Activated CD4-positive, alpha-beta T cell treated with anti-CD3 and anti-CD28 coated beads for 36 hours (primary cell): ENCODE results near the gene CD9. TPM values are rescaled to one million over a fixed set of nuclear protein-coding genes. Genes with fewer than 3 reads are reported as not detected.

ENCODE experiments used
- ATAC-seq: fragments of 200-7000 bp; cut with Tn5 transposase; one replicate; pipeline ENCODE4 v1.10.0; 2021; ENCODE audit warnings: mild to moderate bottlenecking, moderate library complexity
- CTCF ChIA-PET: fragments of 350-600 bp; sonication (Branson Sonifier 250); formaldehyde crosslinking; loops from one replicate; lab custom pipeline; 2021; ENCODE audit warnings: antibody characterized with exemption; lab: Charles Lee
- POLR2A ChIA-PET: fragments of 350-600 bp; sonication (Branson Sonifier 250); formaldehyde crosslinking; loops from one replicate; lab custom pipeline; 2021; ENCODE audit warnings: antibody characterized with exemption, inconsistent platforms; lab: Charles Lee
- DNase-seq: peaks from one replicate; pipeline ENCODE4 v3.0.0-alpha.2; 2020
- H3K27ac Mint-ChIP-seq: one replicate; pipeline ENCODE4 v1.8.0; 2021; ENCODE audit warnings: mixed read lengths
- H3K27me3 Mint-ChIP-seq: one replicate; pipeline ENCODE4 v1.8.0; 2021; ENCODE audit warnings: mixed read lengths
- H3K36me3 Mint-ChIP-seq: one replicate; pipeline ENCODE4 v1.8.0; 2021; ENCODE audit warnings: low read depth, mixed read lengths
- H3K4me1 Mint-ChIP-seq: one replicate; pipeline ENCODE4 v1.8.0; 2021; ENCODE audit warnings: mixed read lengths
- H3K4me3 Mint-ChIP-seq: one replicate; pipeline ENCODE4 v1.8.0; 2021; ENCODE audit warnings: mild to moderate bottlenecking, moderate library complexity, mixed read lengths
- H3K9me3 Mint-ChIP-seq: one replicate; pipeline ENCODE4 v1.8.0; 2021; ENCODE audit warnings: low read depth, mixed read lengths
- intact Hi-C, 2 experiments: fragments of 100-400 bp; cut with DNase I in 1 of 2; cut with micrococcal nuclease in 1 of 2; formaldehyde crosslinking; loops; one replicate each; pipeline versions ENCODE4 v1.14.2 to v1.15.1; 2022 to 2024; cut with DNase I, micrococcal nuclease
- total RNA-seq, 2 experiments: library from RNA; stranded (reverse); gene quantifications; one replicate each; pipeline ENCODE4 v1.2.3, GENCODE V29; 2021

The CD9 gene
- total RNA-seq, 2 experiments from 2014 or later, result 11.5 to 12.8 TPM

DNA sequence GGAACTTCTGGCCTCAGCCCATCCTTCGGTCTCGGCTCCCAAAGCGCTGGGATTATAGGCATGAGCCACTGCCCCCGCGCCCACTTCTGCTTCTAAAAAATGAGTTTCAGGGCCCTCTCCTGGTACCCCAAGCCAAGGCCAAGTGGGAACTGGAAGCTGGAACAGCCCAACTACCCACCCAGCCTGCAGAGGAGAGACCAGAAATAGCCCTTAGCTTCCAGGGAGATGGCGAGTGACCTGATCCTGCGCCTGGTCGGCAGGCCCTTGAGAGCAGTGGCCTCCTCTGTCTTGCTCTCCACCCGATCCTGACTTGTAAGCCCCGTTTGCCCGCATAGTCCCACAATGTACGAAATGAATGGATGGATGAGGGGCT, 79.0 kb downstream of the CD9 start:
- peak overlapping the region; percentile 8 for H3K4me3 Mint-ChIP-seq
- peaks cover 8% of the 10 kb centered on the region for H3K27me3 Mint-ChIP-seq

DNA sequence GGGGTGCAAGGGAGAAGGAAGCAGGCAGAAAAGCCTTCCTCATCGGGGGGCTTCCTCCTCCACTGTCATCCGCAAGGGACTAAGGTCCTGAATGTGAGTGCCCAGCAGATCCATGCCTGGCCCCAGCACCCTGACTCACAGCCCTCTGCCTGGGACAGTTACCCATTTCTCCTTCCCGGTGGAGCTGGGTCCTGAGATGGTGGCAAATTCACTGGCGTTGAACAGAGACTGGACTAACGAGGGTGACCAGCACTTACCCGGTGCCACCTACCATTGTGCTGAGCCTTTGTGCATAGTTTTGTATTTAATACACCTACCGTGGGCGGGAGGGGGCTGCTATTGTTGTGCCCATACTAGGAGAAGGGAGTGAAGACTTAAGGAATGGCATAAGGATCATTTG, 79.4 kb downstream of the CD9 start:
- H3K27ac Mint-ChIP-seq, result no peak overlapping the region
- no peaks in the 10 kb centered on the region for H3K9me3 Mint-ChIP-seq
- no peak overlapping the region for H3K4me3 Mint-ChIP-seq
- H3K27me3 Mint-ChIP-seq, result peaks cover 9% of the 10 kb centered on the region
- ChIA-PET POLR2A (no interaction called here), CTCF (interaction anchor here (0.6 to 9.3 kb wide), 18 partner anchors 8 to 1430 kb away, joined by 3 to 127 read pairs (median 4); no protein-coding TSS in a partner anchor)
- no peaks in the 10 kb centered on the region for H3K36me3 Mint-ChIP-seq
- DNase-seq (no peak), ATAC-seq (no peak)
- peaks cover 5% of the 10 kb centered on the region for H3K4me1 Mint-ChIP-seq
- intact Hi-C loops, result no loop called here

More for the DNA sequence above, 79.0 kb downstream of the CD9 start:
- ChIA-PET POLR2A (interaction anchor here (0.9 kb wide), 1 partner anchor 83 kb away, joined by 3 read pairs; no protein-coding TSS in a partner anchor), CTCF (interaction anchor here (0.7 to 9.3 kb wide), 23 partner anchors 9 to 299 kb away, joined by 3 to 127 read pairs (median 4); no protein-coding TSS in a partner anchor)
- no peaks in the 10 kb centered on the region for H3K36me3 Mint-ChIP-seq
- no peak for ATAC-seq
- H3K4me1 Mint-ChIP-seq, result peaks cover 5% of the 10 kb centered on the region
- intact Hi-C loops, result no loop called here
- H3K27ac Mint-ChIP-seq, result no peak overlapping the region
- DNase-seq, result no peak
- H3K9me3 Mint-ChIP-seq, result no peaks in the 10 kb centered on the region

DNA sequence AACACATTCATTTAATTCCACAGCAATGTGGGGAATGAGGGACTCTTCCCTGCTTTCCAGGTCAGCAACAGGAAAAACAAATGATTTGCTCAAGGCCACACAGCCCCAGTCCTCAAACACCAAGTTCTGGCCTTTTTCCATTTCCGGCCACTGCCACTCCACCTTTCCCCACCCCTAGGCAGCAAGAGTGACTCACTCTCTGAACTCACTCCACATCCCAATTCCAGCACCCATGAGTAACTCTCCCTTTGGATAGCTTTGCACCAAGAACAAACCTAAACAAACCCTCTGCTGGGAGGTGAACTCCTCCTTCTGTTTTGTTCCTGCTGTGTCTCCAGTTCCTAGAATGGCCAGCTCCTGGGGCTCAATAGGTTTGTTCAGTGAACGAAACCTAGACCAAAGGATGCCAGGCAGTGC, 79.9 kb downstream of the CD9 start:
- H3K36me3 Mint-ChIP-seq, result no peaks in the 10 kb centered on the region
- ChIA-PET POLR2A (no interaction called here), CTCF (interaction anchor here (0.6 to 9.3 kb wide), 9 partner anchors 12 to 1431 kb away, joined by 3 to 127 read pairs (median 8); no protein-coding TSS in a partner anchor)
- ATAC-seq (no peak), DNase-seq (no peak)
- H3K4me1 Mint-ChIP-seq, result peaks cover 6% of the 10 kb centered on the region
- H3K9me3 Mint-ChIP-seq, result no peaks in the 10 kb centered on the region
- H3K27ac Mint-ChIP-seq, result no peak overlapping the region
- peaks cover 9% of the 10 kb centered on the region for H3K27me3 Mint-ChIP-seq
- intact Hi-C loops, result no loop called here
- no peak overlapping the region for H3K4me3 Mint-ChIP-seq

DNA sequence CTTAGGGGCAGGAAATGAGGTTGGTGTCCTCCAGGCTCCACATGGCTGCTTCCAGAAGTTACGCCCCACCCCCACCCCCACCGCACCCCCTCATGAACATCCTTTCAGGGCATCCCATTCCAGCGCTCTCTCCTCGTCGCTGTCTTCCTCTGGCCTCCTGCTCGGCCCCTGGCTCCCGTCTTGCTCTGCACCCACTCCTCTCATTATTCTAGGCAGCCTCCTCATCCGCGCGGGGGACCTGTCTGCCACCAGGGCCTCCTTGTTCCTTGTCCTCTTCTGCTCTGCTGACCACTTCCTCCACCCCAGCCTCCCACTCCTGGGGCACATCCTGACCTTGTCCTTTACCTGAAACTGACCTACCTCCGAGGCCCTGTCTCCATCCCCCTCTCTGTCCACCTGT, 80.5 kb downstream of the CD9 start:
- Mint-ChIP-seq H3K36me3 (no peaks in the 10 kb centered on the region), H3K27me3 (peaks cover 9% of the 10 kb centered on the region), H3K9me3 (no peaks in the 10 kb centered on the region), H3K27ac (no peak overlapping the region), H3K4me1 (peaks cover 7% of the 10 kb centered on the region), H3K4me3 (no peak overlapping the region)
- intact Hi-C loops, result no loop called here
- DNase-seq (no peak), ATAC-seq (no peak)
- ChIA-PET POLR2A (no interaction called here), CTCF (interaction anchor here (3.6 to 9.3 kb wide), 2 partner anchors 13 to 85 kb away, joined by 18 to 127 read pairs; no protein-coding TSS in a partner anchor)

DNA sequence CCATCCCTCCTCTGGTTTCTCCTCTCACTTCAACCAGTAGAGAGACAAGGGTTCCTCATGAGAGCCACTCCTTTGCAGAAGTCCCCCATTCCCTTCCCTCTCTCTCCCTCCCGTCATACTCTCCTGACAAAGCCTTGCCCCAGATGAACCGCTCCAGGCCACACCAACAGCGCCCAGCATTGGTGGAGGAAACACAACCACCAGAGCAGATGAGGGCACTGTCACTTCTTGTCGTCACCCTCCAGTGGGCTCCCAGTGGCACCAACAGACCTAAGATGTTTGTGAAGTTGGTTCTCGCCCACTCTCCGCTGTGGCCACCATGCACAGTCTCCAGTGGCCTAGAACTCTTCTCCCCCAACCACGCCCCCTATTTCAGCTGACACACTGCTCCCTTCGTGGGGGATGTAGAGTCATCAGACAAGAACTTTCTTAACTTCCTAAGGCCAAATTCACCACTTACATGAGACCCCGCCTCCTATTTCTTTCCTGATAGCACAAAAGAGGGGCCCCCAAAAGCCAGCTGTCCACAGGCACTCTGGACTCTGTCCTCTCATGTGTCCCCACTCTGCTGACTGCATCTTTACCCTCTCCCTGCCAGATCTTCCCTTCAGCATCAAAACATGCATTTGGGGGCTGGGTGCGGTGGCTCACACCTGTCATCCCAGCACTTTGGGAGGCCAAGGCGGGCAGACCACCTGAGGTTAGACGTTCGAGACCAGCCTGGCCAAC, 81.0 kb downstream of the CD9 start:
- Mint-ChIP-seq H3K27ac (no peak overlapping the region), H3K4me1 (peaks cover 7% of the 10 kb centered on the region), H3K4me3 (no peak overlapping the region), H3K9me3 (no peaks in the 10 kb centered on the region), H3K27me3 (peaks cover 9% of the 10 kb centered on the region), H3K36me3 (no peaks in the 10 kb centered on the region)
- no peak for ATAC-seq
- no peak for DNase-seq
- CTCF ChIA-PET, result interaction anchor here (3.9 kb wide), 1 partner anchor 87 kb away, joined by 45 read pairs; no protein-coding TSS in a partner anchor
- POLR2A ChIA-PET, result no interaction called here
- intact Hi-C loops, result no loop called here

DNA sequence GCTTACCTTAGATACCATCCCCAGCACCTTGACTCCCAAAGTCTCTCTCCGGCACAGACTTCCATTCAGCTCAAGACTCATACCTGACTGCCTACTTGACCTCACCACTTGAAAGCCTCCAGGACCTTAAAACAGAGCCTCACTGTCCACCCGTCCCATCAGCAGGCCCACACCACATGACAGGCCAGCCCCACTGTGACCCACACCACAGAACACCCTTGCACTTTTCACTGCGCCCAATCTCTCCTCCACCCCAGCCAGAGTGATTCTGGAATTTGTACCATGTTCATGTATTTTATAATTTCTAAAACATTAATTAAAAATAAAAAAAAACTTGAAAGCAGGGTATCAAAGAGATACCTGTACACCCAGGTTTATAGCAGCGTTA, 82.2 kb downstream of the CD9 start:
- H3K27ac Mint-ChIP-seq, result no peak overlapping the region
- ATAC-seq (no peak), DNase-seq (no peak)
- ChIA-PET CTCF (interaction anchor here (1.2 to 3.9 kb wide), 3 partner anchors 88 to 293 kb away, joined by 4 to 45 read pairs (median 27); no protein-coding TSS in a partner anchor), POLR2A (no interaction called here)
- H3K27me3 Mint-ChIP-seq, result peaks cover 9% of the 10 kb centered on the region
- H3K4me3 Mint-ChIP-seq, result no peak overlapping the region
- H3K4me1 Mint-ChIP-seq, result peaks cover 7% of the 10 kb centered on the region
- no peaks in the 10 kb centered on the region for H3K9me3 Mint-ChIP-seq
- H3K36me3 Mint-ChIP-seq, result no peaks in the 10 kb centered on the region
- intact Hi-C loops, result no loop called here

DNA sequence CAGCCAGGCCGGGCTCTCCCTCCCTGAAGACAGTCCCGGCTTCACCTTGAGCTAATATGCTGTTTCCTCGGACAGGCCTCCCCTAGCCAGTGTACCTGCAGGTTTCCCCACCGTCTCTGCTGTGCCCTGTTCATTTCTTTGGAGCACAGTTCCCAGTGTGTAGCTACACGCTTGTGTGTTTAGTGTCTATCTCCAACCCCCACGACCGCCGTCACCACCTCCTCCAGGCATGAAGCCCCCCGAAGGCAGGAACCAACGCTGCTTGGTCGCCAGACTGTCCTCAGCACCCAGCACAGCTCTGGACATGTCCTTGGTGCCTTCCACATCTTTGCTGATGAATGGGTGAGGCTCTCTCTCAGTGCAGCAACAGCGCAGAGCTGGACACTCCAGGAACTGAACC, 84.1 kb downstream of the CD9 start:
- H3K4me3 Mint-ChIP-seq, result no peak overlapping the region
- ChIA-PET CTCF (interaction anchor here (0.5 to 3.9 kb wide), 26 partner anchors 8 to 295 kb away, joined by 3 to 45 read pairs (median 3); no protein-coding TSS in a partner anchor), POLR2A (no interaction called here)
- intact Hi-C loops, result no loop called here
- no peak for ATAC-seq
- no peak overlapping the region for H3K27ac Mint-ChIP-seq
- H3K4me1 Mint-ChIP-seq, result peaks cover 2% of the 10 kb centered on the region
- DNase-seq, result no peak
- H3K9me3 Mint-ChIP-seq, result no peaks in the 10 kb centered on the region
- peaks cover 12% of the 10 kb centered on the region for H3K27me3 Mint-ChIP-seq
- H3K36me3 Mint-ChIP-seq, result no peaks in the 10 kb centered on the region

DNA sequence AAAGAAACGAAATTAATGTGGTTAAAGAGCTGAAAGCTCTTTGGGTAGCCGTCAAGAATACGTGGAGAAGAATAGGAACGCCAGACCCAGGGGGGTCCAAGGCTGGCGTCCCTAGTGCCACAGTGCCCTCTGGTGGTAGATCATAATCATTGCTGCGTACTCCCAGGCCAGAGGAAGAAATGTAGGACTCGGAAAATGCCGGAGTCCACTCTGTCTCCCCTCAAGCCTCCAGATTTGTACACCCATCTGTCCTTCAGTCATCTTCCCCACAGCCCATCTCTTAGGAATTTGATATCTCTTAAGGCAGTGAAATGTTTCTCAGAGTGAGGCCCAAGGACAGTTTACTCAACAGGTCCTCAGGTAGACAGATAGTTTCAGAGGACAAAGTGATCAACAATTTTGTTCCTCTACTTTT, 84.9 kb downstream of the CD9 start:
- no peaks in the 10 kb centered on the region for H3K36me3 Mint-ChIP-seq
- ChIA-PET POLR2A (no interaction called here), CTCF (interaction anchor here (0.5 to 3.9 kb wide), 24 partner anchors 9 to 296 kb away, joined by 3 to 45 read pairs (median 4); no protein-coding TSS in a partner anchor)
- intact Hi-C loops, result loop anchor here (1.0 kb wide), 5 partner anchors 90 to 319 kb away; no protein-coding TSS in a partner anchor
- H3K4me1 Mint-ChIP-seq, result peaks cover 2% of the 10 kb centered on the region
- no peaks in the 10 kb centered on the region for H3K9me3 Mint-ChIP-seq
- H3K27me3 Mint-ChIP-seq, result peaks cover 7% of the 10 kb centered on the region
- ATAC-seq, result peak; percentile 92
- no peak overlapping the region for H3K4me3 Mint-ChIP-seq
- peak; percentile 77 for DNase-seq
- H3K27ac Mint-ChIP-seq, result no peak overlapping the region

DNA sequence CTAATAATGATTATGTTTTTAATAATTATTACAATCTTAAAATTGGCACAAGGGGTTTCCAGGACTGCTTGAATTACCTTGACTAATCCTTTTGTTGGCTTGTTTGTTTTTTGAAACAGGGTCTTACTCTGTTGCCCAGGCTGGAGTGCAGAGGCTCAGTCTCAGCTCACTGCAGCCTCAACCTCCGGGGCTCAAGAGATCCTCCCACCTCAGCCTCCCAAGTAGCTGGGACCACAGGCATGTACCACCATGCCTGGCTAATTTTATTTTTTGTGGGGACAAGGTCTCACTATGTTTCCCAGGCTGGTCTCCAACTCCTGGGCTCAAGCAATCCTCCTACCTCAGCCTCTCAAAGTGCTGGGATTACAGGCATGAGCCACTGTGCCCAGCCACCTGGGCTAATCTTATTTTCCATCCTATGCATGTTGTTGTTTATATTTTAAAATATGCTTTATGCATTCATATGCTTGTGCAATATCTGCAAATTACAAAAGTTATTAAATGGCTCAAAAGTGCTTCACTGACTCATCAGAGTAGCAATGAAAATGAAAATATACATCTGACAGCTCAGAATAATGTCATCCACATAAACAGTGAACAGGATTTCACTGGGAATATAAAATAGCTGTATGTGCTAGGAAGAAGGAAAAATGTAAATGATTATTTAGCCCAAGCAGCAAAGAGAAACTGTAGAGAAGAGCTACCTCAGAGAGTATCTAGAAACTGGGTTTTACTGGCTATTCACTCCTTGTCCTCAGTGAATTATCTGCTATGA, 85.5 kb downstream of the CD9 start:
- no peaks in the 10 kb centered on the region for H3K36me3 Mint-ChIP-seq
- CTCF ChIA-PET, result interaction anchor here (0.6 to 3.9 kb wide), 22 partner anchors 9 to 326 kb away, joined by 3 to 45 read pairs (median 4); no protein-coding TSS in a partner anchor
- no peak for ATAC-seq
- POLR2A ChIA-PET, result no interaction called here
- intact Hi-C loops, result loop anchor here (1.0 kb wide), 5 partner anchors 90 to 319 kb away; no protein-coding TSS in a partner anchor
- H3K9me3 Mint-ChIP-seq, result no peaks in the 10 kb centered on the region
- DNase-seq, result no peak
- H3K4me3 Mint-ChIP-seq, result no peak overlapping the region
- peaks cover 4% of the 10 kb centered on the region for H3K27me3 Mint-ChIP-seq
- no peak overlapping the region for H3K27ac Mint-ChIP-seq
- H3K4me1 Mint-ChIP-seq, result peaks cover 2% of the 10 kb centered on the region
